Stimulated activated CD8-positive, alpha-beta memory T cell treated with anti-CD3 and anti-CD28 coated beads, Interleukin-12 subunit alpha, Interleukin-12 subunit beta, amount 100 ng/mL, for 4 hours (primary cell): ENCODE results near the gene GPR21.

Experiments
- DNase-seq: peaks from one replicate; pipeline ENCODE4 v3.0.0-alpha.2; 2020; ENCODE audit warnings: low read depth

The GPR21 gene

DNA sequence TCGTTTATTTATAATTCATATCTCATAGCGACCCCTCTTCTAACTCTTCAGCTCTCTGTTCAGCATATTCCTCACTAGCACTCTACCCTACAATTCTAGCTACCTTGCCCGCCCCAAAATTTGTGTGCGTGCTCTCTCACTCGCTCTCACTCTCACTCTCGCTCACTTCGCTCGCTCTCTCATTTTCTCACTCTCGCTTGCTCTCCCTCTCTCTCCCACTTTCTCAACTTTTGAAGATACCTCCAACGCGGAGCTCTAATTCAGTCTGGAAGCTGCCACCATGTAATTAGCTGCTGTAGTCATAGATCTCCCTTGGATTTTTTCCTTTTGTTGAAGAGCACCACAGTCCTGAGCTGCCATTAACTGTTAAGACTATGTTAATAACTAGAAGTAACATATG is 30.4 kb downstream of the GPR21 start:
- no peak for DNase-seq

DNA sequence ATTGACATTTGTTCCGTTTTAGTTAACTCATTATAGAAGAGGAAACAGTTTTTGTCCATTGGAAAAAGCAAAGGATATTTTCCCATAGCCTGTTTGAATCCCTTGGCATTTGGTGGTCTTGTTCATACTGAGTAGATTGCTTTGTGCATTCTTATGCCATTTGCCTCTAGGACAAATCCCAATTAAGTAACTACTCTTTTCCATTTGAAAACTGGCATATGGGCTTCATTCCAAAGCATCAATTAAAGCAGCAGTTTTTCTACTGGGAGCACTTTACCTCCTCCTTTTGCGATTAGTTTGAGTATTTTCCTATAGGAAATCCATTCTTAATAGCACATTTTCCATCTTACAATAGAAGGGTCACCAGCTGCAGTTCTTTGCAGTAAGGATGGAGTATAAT is 31.2 kb downstream of the GPR21 start:
- DNase-seq, result no peak

DNA sequence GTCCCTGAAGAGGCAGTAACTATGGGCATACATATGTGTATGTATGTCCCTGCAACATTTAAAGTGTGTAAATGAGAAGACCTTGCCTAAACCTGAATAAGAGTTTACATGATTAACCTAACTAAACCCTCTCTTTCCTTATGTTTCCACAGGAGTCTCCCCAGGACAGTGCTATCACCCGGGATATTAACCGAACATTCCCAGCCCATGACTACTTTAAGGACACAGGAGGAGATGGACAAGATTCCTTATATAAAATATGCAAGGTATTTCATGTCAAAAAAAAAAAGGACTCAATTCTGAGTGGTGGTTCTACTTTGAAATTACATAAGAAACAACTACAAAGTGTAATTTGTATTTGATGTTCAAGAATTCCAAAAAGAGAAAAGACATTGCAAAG is 31.7 kb downstream of the GPR21 start:
- no peak for DNase-seq

DNA sequence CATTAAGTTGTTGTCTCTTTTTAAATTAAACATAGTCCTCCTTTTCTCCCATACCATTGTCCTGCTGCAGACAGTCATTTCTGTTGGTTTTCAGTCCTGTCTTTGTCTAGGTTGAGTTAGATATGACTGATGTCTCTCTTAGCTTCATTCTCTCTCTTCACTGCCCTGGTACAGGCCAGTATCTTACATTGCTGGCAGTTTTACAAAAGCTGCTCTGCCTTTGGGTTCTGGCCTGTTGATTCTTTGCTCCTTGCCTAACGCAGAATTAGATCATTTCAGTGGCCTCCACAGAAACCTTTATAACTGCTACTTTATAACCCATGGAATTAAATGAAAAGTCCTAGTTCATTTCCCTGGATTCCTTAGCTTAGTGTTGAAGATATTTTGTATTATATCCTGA is 33.7 kb downstream of the GPR21 start:
- no peak for DNase-seq

DNA sequence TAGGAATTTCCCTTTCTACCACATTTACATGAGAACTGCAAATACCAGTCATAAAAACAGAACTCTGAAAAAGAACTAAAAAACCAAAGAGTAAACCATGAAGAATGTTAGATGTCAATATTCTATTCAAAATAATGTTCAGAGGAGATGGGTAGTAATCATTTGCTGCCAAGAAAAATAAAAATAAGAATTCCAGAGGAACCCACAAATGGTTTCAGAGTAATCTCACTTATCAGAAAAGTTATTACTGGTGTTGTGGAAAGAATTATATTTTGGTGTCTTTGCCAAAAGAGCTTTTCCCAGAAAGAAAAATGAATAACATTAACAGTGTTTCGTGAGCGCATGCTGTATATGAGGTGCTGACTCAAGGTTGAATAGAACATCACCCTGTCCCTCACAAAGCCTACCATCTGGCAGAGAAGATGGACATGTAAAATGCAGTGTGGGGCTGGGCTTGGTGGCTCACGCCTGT is 35.6 kb downstream of the GPR21 start:
- DNase-seq, result no peak

DNA sequence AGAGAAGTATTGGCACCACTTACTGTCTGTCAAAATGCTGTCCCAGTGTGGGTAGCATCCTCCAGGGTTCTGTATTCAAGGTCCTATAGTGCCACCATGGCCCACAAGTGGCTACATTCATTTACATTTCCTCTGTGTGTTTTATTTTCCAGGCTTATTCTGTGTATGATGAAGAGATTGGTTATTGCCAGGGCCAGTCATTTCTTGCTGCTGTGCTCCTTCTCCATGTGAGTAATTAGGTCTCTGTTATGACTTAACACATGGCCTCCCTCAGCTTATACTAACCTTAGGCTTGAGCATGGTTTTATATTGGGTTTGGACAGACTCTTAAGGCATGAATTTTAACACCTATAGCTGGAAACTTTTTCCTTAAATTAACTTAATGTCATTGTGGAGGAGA is 36.7 kb downstream of the GPR21 start:
- no peak for DNase-seq

DNA sequence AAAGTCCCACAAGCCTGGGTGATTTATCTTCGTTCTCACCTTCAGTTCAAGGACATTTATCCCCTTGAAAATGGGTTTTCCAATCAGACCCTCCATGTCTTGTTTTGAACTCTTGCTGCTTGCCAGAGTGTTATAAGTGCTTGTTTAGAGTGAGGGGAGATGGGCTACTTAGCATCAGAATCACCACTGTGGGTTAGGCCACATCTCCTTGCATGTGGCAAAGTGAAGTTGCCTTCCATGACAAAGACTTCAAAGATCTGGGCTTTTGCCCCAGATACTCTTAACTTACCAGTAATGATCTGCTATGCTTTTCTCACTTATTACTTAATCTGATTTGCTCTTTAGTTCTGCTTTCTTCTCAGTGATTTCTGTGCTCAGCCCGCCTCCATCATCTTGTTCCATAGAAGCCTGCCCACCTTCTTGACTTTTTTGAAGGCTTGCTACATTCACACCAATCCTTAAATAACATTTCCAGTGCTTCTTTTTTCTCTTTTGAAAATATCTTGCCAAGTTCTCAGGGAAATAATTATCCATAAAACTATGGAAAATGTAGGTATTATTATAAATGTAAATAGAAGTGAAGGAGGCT is 39.0 kb downstream of the GPR21 start:
- DNase-seq, result no peak

DNA sequence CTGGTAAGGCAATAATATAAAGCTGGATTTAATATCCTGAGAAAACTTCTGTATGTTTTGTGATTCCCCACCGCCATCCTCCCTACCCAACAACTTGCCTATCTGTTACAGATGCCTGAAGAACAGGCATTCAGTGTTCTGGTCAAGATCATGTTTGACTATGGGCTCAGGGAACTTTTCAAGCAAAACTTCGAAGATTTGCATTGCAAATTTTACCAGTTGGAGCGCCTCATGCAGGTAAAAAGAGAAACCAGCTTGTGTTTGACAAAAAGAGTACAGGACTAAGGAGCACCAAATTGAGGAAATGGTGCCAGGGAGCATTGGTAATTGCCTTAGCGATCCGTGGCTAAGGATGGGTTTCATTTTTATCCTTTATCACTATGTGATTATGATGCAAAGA is 40.0 kb downstream of the GPR21 start:
- DNase-seq, result no peak

DNA sequence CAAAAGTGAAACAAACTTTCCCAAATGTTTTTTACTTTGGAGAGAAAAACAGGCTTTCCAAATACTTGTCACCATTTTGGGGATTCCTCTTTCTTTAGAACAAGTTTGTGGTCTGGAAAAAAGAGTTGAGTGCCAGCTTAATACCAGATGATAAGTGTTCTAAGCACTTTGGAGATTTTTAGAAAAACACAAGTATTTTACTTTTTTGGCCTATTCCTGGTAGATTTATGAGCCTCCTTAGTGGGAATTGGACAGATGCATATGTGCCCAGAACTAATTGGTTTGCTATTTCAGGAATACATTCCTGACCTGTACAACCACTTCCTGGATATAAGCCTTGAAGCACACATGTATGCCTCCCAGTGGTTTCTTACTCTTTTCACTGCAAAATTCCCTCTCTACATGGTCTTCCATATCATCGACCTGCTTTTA is 40.5 kb downstream of the GPR21 start:
- DNase-seq, result no peak

DNA sequence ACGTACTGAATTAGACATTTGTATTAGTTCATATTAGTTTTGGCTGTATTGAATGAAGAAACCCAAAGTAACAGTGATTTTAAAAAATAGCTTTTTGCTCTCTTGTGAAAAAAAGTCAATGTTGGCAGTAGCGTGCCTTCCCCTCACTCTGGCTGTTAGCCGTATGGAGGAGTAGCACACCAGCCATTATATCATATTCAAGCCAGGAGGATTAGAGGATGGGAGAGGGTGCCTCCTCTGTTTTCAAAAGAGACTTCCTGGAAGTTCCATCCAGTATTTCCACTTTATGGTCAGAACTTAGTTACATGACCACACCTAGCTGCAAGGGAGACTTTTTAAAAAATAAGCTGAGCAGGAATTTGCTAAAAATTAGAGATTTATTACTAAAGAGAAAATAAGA is 41.2 kb downstream of the GPR21 start:
- DNase-seq, result no peak

DNA sequence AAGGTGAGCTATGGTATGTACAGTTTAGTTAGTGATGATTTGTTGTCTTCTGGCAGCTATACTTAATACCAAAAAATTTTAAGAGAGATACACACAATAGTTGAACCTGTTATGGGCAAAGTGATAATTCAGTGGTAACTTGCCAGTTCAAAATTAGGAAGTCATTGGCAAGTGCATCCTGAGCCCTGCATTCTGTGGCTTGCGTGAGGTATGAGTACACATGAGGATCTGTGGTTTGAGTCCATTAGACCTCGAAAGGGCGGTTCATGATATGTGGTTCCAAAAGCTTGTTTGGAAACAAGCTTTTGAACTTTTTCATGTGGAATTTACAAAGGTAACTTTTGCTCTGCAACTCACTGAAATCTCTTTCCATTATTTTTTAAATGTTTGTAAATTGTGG is 47.0 kb downstream of the GPR21 start:
- no peak for DNase-seq

DNA sequence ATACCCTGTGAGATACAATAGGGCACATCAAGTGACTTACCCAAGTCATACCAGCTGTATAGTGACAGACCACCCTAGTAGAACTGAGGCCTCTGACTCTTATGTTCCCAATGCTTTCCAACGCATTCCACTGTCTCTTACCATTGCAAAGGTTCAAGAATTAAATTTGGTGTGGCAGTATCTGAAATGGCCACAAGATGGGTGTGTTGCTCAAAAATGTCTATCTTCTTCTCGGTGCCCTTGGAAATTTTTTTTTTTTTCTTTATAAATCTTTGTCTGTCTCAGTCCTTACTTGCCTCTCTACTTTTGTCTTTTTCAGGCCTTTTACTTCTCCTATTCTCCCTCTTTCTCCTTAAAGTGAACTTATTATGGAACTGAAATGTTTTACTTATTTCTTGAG is 48.4 kb downstream of the GPR21 start:
- no peak for DNase-seq

DNA sequence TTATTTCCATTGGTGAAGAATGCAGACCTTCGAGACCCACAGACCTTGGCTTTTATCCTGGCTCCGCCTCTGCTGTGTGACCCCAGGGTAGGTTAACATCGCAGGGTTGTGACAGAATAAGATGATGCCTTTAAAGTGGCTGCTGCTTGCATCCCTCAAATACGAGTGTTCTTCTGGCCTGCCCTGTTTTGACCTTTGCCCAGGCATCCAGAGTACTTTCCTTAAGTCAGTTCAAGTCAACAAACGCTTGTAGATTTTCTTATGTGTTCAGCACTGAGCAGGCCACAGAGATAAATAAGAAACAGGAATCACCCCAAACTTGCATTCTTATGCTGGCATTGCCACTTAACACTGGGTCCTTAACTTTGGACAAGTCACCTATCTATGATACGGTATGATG is 50.2 kb downstream of the GPR21 start:
- no peak for DNase-seq

DNA sequence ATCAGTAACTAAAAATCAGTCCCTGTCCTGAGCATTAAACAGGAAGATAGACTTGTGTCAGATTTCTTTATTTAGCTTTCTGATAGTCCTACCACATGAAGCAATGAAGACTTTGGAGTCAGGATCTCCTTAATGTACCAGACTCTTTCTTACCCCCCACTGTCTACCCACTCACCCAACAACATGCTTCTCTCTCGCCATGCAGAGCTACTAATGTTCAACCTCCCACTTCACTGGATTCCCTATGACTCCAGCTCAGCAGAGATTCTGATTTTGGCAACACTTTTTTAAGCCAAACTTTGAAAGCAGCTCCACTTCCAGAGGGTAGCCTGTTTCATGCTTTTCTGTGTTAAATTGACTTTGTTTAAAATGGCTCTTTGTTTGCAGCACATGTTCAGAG is 50.8 kb downstream of the GPR21 start:
- DNase-seq, result no peak
